GM18505 (cell line): ENCODE results near the gene LRRC10B.

Source experiments
- ATAC-seq: cut with Tn5 transposase; IDR thresholded peaks from one replicate; pipeline ENCODE4 v1.9.1; 2021; ENCODE audit not compliant: unreplicated experiment
- POLR2A ChIP-seq: IDR thresholded peaks from 4 replicates; pipeline ENCODE4 v1.6.1; 2011; ENCODE audit warnings: borderline replicate concordance; ENCODE audit not compliant: insufficient read depth, insufficient read length; ENCODE audit errors: extremely low read depth

Gene LRRC10B

GRCh38 chr11:61545341-61545740, 36.8 kb downstream of the LRRC10B start:
- ATAC-seq, result no peak
- no peak for TF ChIP-seq POLR2A

GRCh38 chr11:61545921-61546320, 37.4 kb downstream of the LRRC10B start:
- no peak for TF ChIP-seq POLR2A
- no peak for ATAC-seq

- no peak for TF ChIP-seq POLR2A
- ATAC-seq, result no peak
Observed at GRCh38 chr11:61546663-61547062, 38.1 kb downstream of the LRRC10B start.

- no peak for TF ChIP-seq POLR2A
- no peak for ATAC-seq
Observed at GRCh38 chr11:61547246-61547645, 38.7 kb downstream of the LRRC10B start.

- no peak for ATAC-seq
Observed at GRCh38 chr11:61549177-61549576, 40.6 kb downstream of the LRRC10B start.

GRCh38 chr11:61549662-61550568, 41.4 kb downstream of the LRRC10B start:
- ATAC-seq, result no peak
- TF ChIP-seq POLR2A, result no peak

More at GRCh38 chr11:61549177-61549576, 40.6 kb downstream of the LRRC10B start:
- no peak for TF ChIP-seq POLR2A

GRCh38 chr11:61550665-61551227, 42.2 kb downstream of the LRRC10B start:
- no peak for ATAC-seq
- no peak for TF ChIP-seq POLR2A

- no peak for ATAC-seq
Observed at GRCh38 chr11:61551634-61552033, 43.1 kb downstream of the LRRC10B start.

GRCh38 chr11:61552108-61552635, 43.6 kb downstream of the LRRC10B start:
- ATAC-seq, result no peak
- no peak for TF ChIP-seq POLR2A

More at GRCh38 chr11:61551634-61552033, 43.1 kb downstream of the LRRC10B start:
- no peak for TF ChIP-seq POLR2A

GRCh38 chr11:61553373-61554171, 45.0 kb downstream of the LRRC10B start:
- no peak for ATAC-seq
- no peak for TF ChIP-seq POLR2A

- no peak for ATAC-seq
- no peak for TF ChIP-seq POLR2A
Observed at GRCh38 chr11:61554172-61554988, 45.8 kb downstream of the LRRC10B start.
